HG03378 (cell line): Measurements from ENCODE around the gene LSAMP.

Experiments used
- ATAC-seq: cut with Tn5 transposase; IDR thresholded peaks from one replicate; pipeline ENCODE4 v1.9.1; 2021; ENCODE audit warnings: mild to moderate bottlenecking, moderate library complexity; ENCODE audit not compliant: unreplicated experiment

Gene LSAMP

GRCh38 chr3:115915061-115915460 lies 530.2 kb downstream of the LSAMP start:
- no peak for ATAC-seq

- no peak for ATAC-seq
These were observed 532.1 kb downstream of the LSAMP start for GRCh38 chr3:115913069-115913686.

- ATAC-seq: no peak
These were observed 532.9 kb downstream of the LSAMP start for GRCh38 chr3:115912372-115912771.

- no peak for ATAC-seq
These were observed 539.4 kb downstream of the LSAMP start for GRCh38 chr3:115905871-115906270.

GRCh38 chr3:115903843-115904242 lies 541.4 kb downstream of the LSAMP start:
- no peak for ATAC-seq

- no peak for ATAC-seq
These were observed 544.3 kb downstream of the LSAMP start for GRCh38 chr3:115901008-115901407.

GRCh38 chr3:115899535-115899934 lies 545.8 kb downstream of the LSAMP start:
- ATAC-seq: no peak

GRCh38 chr3:115898656-115899410 lies 546.5 kb downstream of the LSAMP start:
- no peak for ATAC-seq

- no peak for ATAC-seq
These were observed 554.2 kb downstream of the LSAMP start for GRCh38 chr3:115891006-115891636.

GRCh38 chr3:115890579-115890978 lies 554.7 kb downstream of the LSAMP start:
- ATAC-seq: no peak

GRCh38 chr3:115885621-115886020 lies 559.7 kb downstream of the LSAMP start:
- no peak for ATAC-seq

GRCh38 chr3:115877615-115877899 lies 567.7 kb downstream of the LSAMP start:
- ATAC-seq: no peak

- no peak for ATAC-seq
These were observed 568.2 kb downstream of the LSAMP start for GRCh38 chr3:115876876-115877614.

- no peak for ATAC-seq
These were observed 569.8 kb downstream of the LSAMP start for GRCh38 chr3:115875460-115875859.

GRCh38 chr3:115871735-115872134 lies 573.6 kb downstream of the LSAMP start:
- ATAC-seq: no peak

GRCh38 chr3:115864911-115865310 lies 580.4 kb downstream of the LSAMP start:
- ATAC-seq: no peak

GRCh38 chr3:115862849-115863248 lies 582.4 kb downstream of the LSAMP start:
- no peak for ATAC-seq

GRCh38 chr3:115862099-115862498 lies 583.2 kb downstream of the LSAMP start:
- ATAC-seq: no peak

GRCh38 chr3:115861166-115861733 lies 584.0 kb downstream of the LSAMP start:
- no peak for ATAC-seq

GRCh38 chr3:115860766-115861165 lies 584.5 kb downstream of the LSAMP start:
- ATAC-seq: no peak
